Nephron (organoid): ENCODE results near the gene ZNRF2.

ENCODE experiments used
- H3K27ac Mint-ChIP-seq, 3 experiments: 2 replicates each; pipeline ENCODE4 v1.8.0; 2020; ENCODE audit warnings: mixed read lengths in 3 of 3, mild to moderate bottlenecking in 2 of 3, moderate library complexity in 1 of 3
- H3K27me3 Mint-ChIP-seq: 2 replicates; pipeline ENCODE4 v1.8.0; 2021; ENCODE audit warnings: low read depth, mild to moderate bottlenecking, moderate library complexity, mixed read lengths
- H3K36me3 Mint-ChIP-seq: 2 replicates; pipeline ENCODE4 v1.8.0; 2020; ENCODE audit warnings: low read depth, mixed read lengths
- H3K4me1 Mint-ChIP-seq: 2 replicates; pipeline ENCODE4 v1.8.0; 2020; ENCODE audit warnings: mixed read lengths
- H3K4me3 Mint-ChIP-seq, 3 experiments: 2 replicates each; pipeline ENCODE4 v1.8.0; 2020; ENCODE audit warnings: mild to moderate bottlenecking in 3 of 3, mixed read lengths in 3 of 3, moderate library complexity in 2 of 3
- H3K9me3 Mint-ChIP-seq: 2 replicates; pipeline ENCODE4 v1.8.0; 2020; ENCODE audit warnings: mixed read lengths
- TF ChIP-seq, protein P1 (sequence below), 3 experiments: fragments of 200-600 bp; sonication (generic); IDR thresholded peaks; one replicate each; pipeline ENCODE4 v1.5.0; 2021; ENCODE audit warnings: antibody characterized with exemption in 3 of 3; ENCODE audit not compliant: unreplicated experiment in 3 of 3

ZNRF2 gene

GRCh38 chr7:30330134-30331111 lies 46.0 kb downstream of the ZNRF2 start:
- Mint-ChIP-seq H3K27me3 (no peaks in the 10 kb centered on the region), H3K9me3 (no peaks in the 10 kb centered on the region), H3K4me1 (peaks cover 7% of the 10 kb centered on the region), H3K36me3 (peaks cover 7% of the 10 kb centered on the region), H3K4me3 (no peak overlapping the region), H3K27ac (peak overlapping the region in 1 of 3 experiments; percentile 6)
- TF ChIP-seq, protein P1, sequence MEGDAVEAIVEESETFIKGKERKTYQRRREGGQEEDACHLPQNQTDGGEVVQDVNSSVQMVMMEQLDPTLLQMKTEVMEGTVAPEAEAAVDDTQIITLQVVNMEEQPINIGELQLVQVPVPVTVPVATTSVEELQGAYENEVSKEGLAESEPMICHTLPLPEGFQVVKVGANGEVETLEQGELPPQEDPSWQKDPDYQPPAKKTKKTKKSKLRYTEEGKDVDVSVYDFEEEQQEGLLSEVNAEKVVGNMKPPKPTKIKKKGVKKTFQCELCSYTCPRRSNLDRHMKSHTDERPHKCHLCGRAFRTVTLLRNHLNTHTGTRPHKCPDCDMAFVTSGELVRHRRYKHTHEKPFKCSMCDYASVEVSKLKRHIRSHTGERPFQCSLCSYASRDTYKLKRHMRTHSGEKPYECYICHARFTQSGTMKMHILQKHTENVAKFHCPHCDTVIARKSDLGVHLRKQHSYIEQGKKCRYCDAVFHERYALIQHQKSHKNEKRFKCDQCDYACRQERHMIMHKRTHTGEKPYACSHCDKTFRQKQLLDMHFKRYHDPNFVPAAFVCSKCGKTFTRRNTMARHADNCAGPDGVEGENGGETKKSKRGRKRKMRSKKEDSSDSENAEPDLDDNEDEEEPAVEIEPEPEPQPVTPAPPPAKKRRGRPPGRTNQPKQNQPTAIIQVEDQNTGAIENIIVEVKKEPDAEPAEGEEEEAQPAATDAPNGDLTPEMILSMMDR (IDR thresholded peaks at IDR 0.05; ENCODE audit: unreplicated experiment in 3 of 3): no peak

- Mint-ChIP-seq H3K4me1 (peaks cover 7% of the 10 kb centered on the region), H3K4me3 (no peak overlapping the region), H3K9me3 (no peaks in the 10 kb centered on the region), H3K36me3 (peaks cover 4% of the 10 kb centered on the region), H3K27me3 (no peaks in the 10 kb centered on the region), H3K27ac (no peak overlapping the region)
- TF ChIP-seq, protein P1 (IDR thresholded peaks at IDR 0.05; ENCODE audit: unreplicated experiment in 3 of 3): no peak
These were observed 46.9 kb downstream of the ZNRF2 start for GRCh38 chr7:30331338-30331737.

DNA sequence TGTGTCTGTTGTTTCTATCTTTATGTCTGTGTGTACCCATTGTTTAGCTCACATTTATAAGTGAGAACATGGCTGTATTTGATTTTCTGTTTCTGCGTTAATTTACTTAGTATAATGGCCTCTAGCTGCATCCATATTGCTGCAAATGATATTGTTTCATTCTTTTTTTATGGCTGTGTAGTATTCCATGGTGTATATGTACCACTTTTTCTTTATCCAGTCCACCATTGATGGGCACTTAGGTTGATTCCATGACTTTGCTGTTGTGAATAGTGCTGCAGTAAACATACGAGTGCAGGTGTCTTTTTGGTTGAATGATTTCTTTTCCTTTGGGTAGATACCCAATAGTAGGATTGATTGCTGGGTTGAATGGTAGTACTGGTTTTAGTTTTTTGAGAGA lies 48.2 kb downstream of the ZNRF2 start:
- H3K27ac Mint-ChIP-seq: no peak overlapping the region
- H3K36me3 Mint-ChIP-seq: peaks cover 3% of the 10 kb centered on the region
- H3K9me3 Mint-ChIP-seq: no peaks in the 10 kb centered on the region
- TF ChIP-seq, protein P1 (IDR thresholded peaks at IDR 0.05; ENCODE audit: unreplicated experiment in 3 of 3): no peak
- H3K4me3 Mint-ChIP-seq: no peak overlapping the region
- no peaks in the 10 kb centered on the region for H3K27me3 Mint-ChIP-seq
- peaks cover 7% of the 10 kb centered on the region for H3K4me1 Mint-ChIP-seq

- Mint-ChIP-seq H3K4me3 (no peak overlapping the region), H3K9me3 (peaks cover 14% of the 10 kb centered on the region), H3K27ac (no peak overlapping the region), H3K4me1 (peaks cover 2% of the 10 kb centered on the region), H3K27me3 (no peaks in the 10 kb centered on the region), H3K36me3 (peaks cover 3% of the 10 kb centered on the region)
- TF ChIP-seq, protein P1 (IDR thresholded peaks at IDR 0.05; ENCODE audit: unreplicated experiment in 3 of 3): no peak
These were observed 51.5 kb downstream of the ZNRF2 start for GRCh38 chr7:30335763-30336487.

GRCh38 chr7:30344513-30344912 lies 60.1 kb downstream of the ZNRF2 start:
- Mint-ChIP-seq H3K9me3 (peaks cover 27% of the 10 kb centered on the region), H3K4me3 (no peak overlapping the region)

More at GRCh38 chr7:30344513-30344912, 60.1 kb downstream of the ZNRF2 start:
- Mint-ChIP-seq H3K4me1 (no peaks in the 10 kb centered on the region), H3K27me3 (no peaks in the 10 kb centered on the region), H3K27ac (no peak overlapping the region), H3K36me3 (peaks cover 9% of the 10 kb centered on the region)
- TF ChIP-seq, protein P1 (IDR thresholded peaks at IDR 0.05; ENCODE audit: unreplicated experiment in 3 of 3): no peak
